ENCODE measurements around the gene PKP4.

The PKP4 gene

DNA sequence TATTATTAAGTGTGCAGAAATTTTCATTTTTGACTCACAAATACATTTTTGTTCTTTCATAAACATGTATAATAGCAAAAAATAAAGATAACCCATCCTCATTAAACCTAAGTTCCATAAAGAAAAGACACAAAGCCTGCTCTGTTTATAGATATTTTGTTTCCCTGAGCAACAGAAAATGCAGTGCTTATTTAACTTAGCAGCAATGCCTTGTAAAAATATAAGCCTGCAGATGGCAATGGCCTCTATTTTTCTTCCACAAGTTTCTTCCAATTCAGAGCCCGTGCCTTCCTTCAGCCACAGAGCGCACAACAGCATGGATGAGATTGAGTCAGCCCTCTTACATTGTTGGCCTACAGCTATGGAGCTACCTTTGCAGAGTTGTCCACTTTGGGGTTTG, 43.6 kb downstream of the PKP4 start:
- H3K4me1 ChIP-seq (ENCODE audit: insufficient read depth, low read length) = no peaks in the 10 kb centered on the region
- TF ChIP-seq, protein P1, sequence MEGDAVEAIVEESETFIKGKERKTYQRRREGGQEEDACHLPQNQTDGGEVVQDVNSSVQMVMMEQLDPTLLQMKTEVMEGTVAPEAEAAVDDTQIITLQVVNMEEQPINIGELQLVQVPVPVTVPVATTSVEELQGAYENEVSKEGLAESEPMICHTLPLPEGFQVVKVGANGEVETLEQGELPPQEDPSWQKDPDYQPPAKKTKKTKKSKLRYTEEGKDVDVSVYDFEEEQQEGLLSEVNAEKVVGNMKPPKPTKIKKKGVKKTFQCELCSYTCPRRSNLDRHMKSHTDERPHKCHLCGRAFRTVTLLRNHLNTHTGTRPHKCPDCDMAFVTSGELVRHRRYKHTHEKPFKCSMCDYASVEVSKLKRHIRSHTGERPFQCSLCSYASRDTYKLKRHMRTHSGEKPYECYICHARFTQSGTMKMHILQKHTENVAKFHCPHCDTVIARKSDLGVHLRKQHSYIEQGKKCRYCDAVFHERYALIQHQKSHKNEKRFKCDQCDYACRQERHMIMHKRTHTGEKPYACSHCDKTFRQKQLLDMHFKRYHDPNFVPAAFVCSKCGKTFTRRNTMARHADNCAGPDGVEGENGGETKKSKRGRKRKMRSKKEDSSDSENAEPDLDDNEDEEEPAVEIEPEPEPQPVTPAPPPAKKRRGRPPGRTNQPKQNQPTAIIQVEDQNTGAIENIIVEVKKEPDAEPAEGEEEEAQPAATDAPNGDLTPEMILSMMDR (IDR thresholded peaks at IDR 0.05; ENCODE audit: borderline replicate concordance, extremely low read depth, low read length, poor library complexity, severe bottlenecking) = no peak
- no peak for TF ChIP-seq EZH2 (IDR thresholded peaks at IDR 0.05; ENCODE audit: borderline replicate concordance, low read depth, low read length, severe bottlenecking)
- H3K9me3 ChIP-seq (ENCODE audit: insufficient read depth, low read length, severe bottlenecking) = no peaks in the 10 kb centered on the region
- DNase-seq (no peak), ATAC-seq (ENCODE audit: insufficient read depth, low read depth) (no peak)
- no peak overlapping the region for H3K27ac ChIP-seq (ENCODE audit: low read length)
- H3K9ac ChIP-seq (ENCODE audit: low read depth, low read length) = no peak overlapping the region
- H2AFZ ChIP-seq (ENCODE audit: low read depth, low read length) = no peak overlapping the region
- peaks cover 15% of the 10 kb centered on the region for H3K79me2 ChIP-seq (ENCODE audit: insufficient read depth, low read length)
- H3K36me3 ChIP-seq (ENCODE audit: insufficient read depth, low read length) = no peaks in the 10 kb centered on the region
- H3K4me3 ChIP-seq (ENCODE audit: low read depth in 1 of 2, low read length in 2 of 2) = no peak overlapping the region
- H3K27me3 ChIP-seq (ENCODE audit: insufficient read depth, low read length, poor library complexity) = no peaks in the 10 kb centered on the region
- peaks cover 17% of the 10 kb centered on the region; the same call in 1 of the 2 replicates for H4K20me1 ChIP-seq (ENCODE audit: insufficient read depth, low read length)
- no peak overlapping the region for H3K4me2 ChIP-seq (ENCODE audit: insufficient read depth, low read length)

DNA sequence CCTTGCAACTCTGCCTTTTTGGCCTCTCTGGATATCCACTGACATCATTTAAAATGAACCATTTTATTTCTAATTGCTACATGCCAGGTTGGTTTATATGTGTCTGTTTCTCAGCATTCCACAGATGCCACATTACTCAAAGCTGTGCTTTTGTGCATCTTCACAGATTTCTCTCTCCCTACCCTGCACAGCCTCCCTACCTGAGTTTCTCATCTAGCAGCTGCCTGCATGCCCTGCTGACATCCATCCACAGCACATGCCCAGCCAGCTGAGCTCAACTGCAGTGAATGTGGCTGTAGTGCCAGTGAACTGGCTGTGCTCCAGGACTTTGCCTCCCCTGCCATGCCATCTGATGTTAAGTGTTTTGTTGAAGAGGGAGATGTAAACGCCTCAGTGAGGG, 44.5 kb downstream of the PKP4 start:
- Histone ChIP-seq H3K36me3 (ENCODE audit: insufficient read depth, low read length) (no peaks in the 10 kb centered on the region), H3K9me3 (ENCODE audit: insufficient read depth, low read length, severe bottlenecking) (no peaks in the 10 kb centered on the region), H3K27me3 (ENCODE audit: insufficient read depth, low read length, poor library complexity) (no peaks in the 10 kb centered on the region), H2AFZ (ENCODE audit: low read depth, low read length) (no peak overlapping the region), H3K27ac (ENCODE audit: low read length) (no peak overlapping the region), H3K4me3 (ENCODE audit: low read depth in 1 of 2, low read length in 2 of 2) (no peak overlapping the region), H3K79me2 (ENCODE audit: insufficient read depth, low read length) (peaks cover 18% of the 10 kb centered on the region), H3K4me1 (ENCODE audit: insufficient read depth, low read length) (no peaks in the 10 kb centered on the region), H4K20me1 (ENCODE audit: insufficient read depth, low read length) (peaks cover 22% of the 10 kb centered on the region; the same call in 1 of the 2 replicates), H3K4me2 (ENCODE audit: insufficient read depth, low read length) (no peak overlapping the region), H3K9ac (ENCODE audit: low read depth, low read length) (no peak overlapping the region)
- DNase-seq (no peak), ATAC-seq (ENCODE audit: insufficient read depth, low read depth) (no peak)
- TF ChIP-seq, protein P1 (IDR thresholded peaks at IDR 0.05; ENCODE audit: borderline replicate concordance, extremely low read depth, low read length, poor library complexity, severe bottlenecking) = no peak
- no peak for TF ChIP-seq EZH2 (IDR thresholded peaks at IDR 0.05; ENCODE audit: borderline replicate concordance, low read depth, low read length, severe bottlenecking)

DNA sequence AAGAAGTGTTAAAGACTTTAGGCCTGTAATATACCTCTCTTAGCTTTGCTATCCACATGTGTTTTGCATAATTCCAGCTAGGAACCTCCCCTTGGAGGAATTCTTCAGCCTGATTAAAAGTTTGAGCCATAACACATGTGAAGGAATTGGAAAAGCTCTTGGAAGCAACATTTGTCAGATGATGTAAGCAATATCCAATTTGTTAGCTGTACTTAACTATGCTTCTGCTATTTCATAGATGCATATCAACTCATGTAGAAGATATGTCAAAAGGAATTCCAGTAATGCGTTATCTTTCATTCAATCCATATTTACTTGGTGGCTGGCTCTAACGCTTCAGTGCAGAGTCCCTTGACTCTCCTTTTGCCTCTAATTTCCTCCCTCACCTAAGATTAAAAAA, 46.2 kb downstream of the PKP4 start:
- no peaks in the 10 kb centered on the region for H3K9me3 ChIP-seq (ENCODE audit: insufficient read depth, low read length, severe bottlenecking)
- no peak overlapping the region for H3K27ac ChIP-seq (ENCODE audit: low read length)
- peaks cover 24% of the 10 kb centered on the region for H3K79me2 ChIP-seq (ENCODE audit: insufficient read depth, low read length)
- TF ChIP-seq, protein P1 (IDR thresholded peaks at IDR 0.05; ENCODE audit: borderline replicate concordance, extremely low read depth, low read length, poor library complexity, severe bottlenecking) = no peak
- no peak for TF ChIP-seq EZH2 (IDR thresholded peaks at IDR 0.05; ENCODE audit: borderline replicate concordance, low read depth, low read length, severe bottlenecking)
- no peaks in the 10 kb centered on the region for H3K4me1 ChIP-seq (ENCODE audit: insufficient read depth, low read length)
- no peaks in the 10 kb centered on the region for H3K27me3 ChIP-seq (ENCODE audit: insufficient read depth, low read length, poor library complexity)
- no peak overlapping the region for H3K4me2 ChIP-seq (ENCODE audit: insufficient read depth, low read length)
- DNase-seq (no peak), ATAC-seq (ENCODE audit: insufficient read depth, low read depth) (no peak)
- H2AFZ ChIP-seq (ENCODE audit: low read depth, low read length) = no peak overlapping the region
- no peak overlapping the region for H3K4me3 ChIP-seq (ENCODE audit: low read depth in 1 of 2, low read length in 2 of 2)
- H4K20me1 ChIP-seq (ENCODE audit: insufficient read depth, low read length) = peaks cover 23% of the 10 kb centered on the region; the same call in 1 of the 2 replicates
- H3K36me3 ChIP-seq (ENCODE audit: insufficient read depth, low read length) = no peaks in the 10 kb centered on the region
- no peak overlapping the region for H3K9ac ChIP-seq (ENCODE audit: low read depth, low read length)

DNA sequence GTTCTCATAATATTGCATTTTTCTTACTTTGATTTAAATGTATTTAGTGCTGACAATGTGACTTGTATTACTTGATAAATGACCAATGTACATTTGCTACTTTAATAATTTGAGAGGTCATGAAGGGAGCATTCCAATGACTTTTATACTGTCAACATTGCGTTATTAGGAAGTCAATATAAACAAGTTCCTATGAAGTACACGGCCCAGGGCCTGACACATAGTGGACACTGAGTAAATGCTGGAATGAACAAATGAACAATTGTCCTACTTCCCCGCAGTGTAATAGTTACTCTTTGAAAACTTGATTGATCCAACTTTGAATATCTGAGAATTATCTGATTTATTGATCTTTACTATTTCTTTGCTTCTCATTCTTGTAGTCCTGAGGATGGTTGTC, 47.3 kb downstream of the PKP4 start:
- no peaks in the 10 kb centered on the region for H3K4me1 ChIP-seq (ENCODE audit: insufficient read depth, low read length)
- no peak overlapping the region for H3K4me3 ChIP-seq (ENCODE audit: low read depth in 1 of 2, low read length in 2 of 2)
- no peak for TF ChIP-seq EZH2 (IDR thresholded peaks at IDR 0.05; ENCODE audit: borderline replicate concordance, low read depth, low read length, severe bottlenecking)
- TF ChIP-seq, protein P1 (IDR thresholded peaks at IDR 0.05; ENCODE audit: borderline replicate concordance, extremely low read depth, low read length, poor library complexity, severe bottlenecking) = no peak
- H2AFZ ChIP-seq (ENCODE audit: low read depth, low read length) = no peak overlapping the region
- no peaks in the 10 kb centered on the region for H3K27me3 ChIP-seq (ENCODE audit: insufficient read depth, low read length, poor library complexity)
- no peak overlapping the region for H3K4me2 ChIP-seq (ENCODE audit: insufficient read depth, low read length)
- peaks cover 23% of the 10 kb centered on the region; the same call in 1 of the 2 replicates for H4K20me1 ChIP-seq (ENCODE audit: insufficient read depth, low read length)
- H3K9me3 ChIP-seq (ENCODE audit: insufficient read depth, low read length, severe bottlenecking) = no peaks in the 10 kb centered on the region
- H3K79me2 ChIP-seq (ENCODE audit: insufficient read depth, low read length) = peaks cover 22% of the 10 kb centered on the region
- no peak overlapping the region for H3K27ac ChIP-seq (ENCODE audit: low read length)
- H3K36me3 ChIP-seq (ENCODE audit: insufficient read depth, low read length) = no peaks in the 10 kb centered on the region
- no peak overlapping the region for H3K9ac ChIP-seq (ENCODE audit: low read depth, low read length)
- DNase-seq (no peak), ATAC-seq (ENCODE audit: insufficient read depth, low read depth) (no peak)
